ENCODE data around the gene NPR1. TPM values are rescaled to one million over a fixed set of nuclear protein-coding genes. Genes with fewer than 3 reads are reported as not detected.
A peak's percentile ranks its signal among the peaks of the same experiment; 100 is the strongest.

The NPR1 gene
- total and polyA plus RNA-seq, 2 donors (not counting 3 experiments of a cell fraction or from before 2014, with no cell fraction given) = 9.8 to 13.3 TPM

- no peak for TF ChIP-seq JUN (IDR thresholded peaks at IDR 0.05; ENCODE audit: borderline replicate concordance, insufficient read depth, insufficient read length, low read depth)
- TF ChIP-seq CTCF (IDR thresholded peaks at IDR 0.05; ENCODE audit: extremely low read depth in 1 of 2, insufficient read depth in 1 of 2, low read depth in 1 of 2, low read length in 2 of 2) = no peak
- no peak for TF ChIP-seq POLR2A (IDR thresholded peaks at IDR 0.05; ENCODE audit: low read depth, low read length)
- no peak for TF ChIP-seq GATA2 (IDR thresholded peaks at IDR 0.05; ENCODE audit: insufficient read depth, insufficient read length, low read depth, low read length)
- no peak for TF ChIP-seq MYC (IDR thresholded peaks at IDR 0.05; ENCODE audit: low read depth, low read length)
- Histone ChIP-seq H3K9ac (replicated peaks; ENCODE audit: extremely low read depth, insufficient read depth, low read length) (no peak overlapping the region), H3K9me1 (replicated peaks; ENCODE audit: control insufficient read depth, extremely low read depth, insufficient read depth, low read length) (no peaks in the 10 kb centered on the region), H3K9me3 (replicated peaks; ENCODE audit: control insufficient read depth, insufficient read depth, low read length) (no peaks in the 10 kb centered on the region), H3K27ac (ENCODE audit: insufficient read depth, low read depth, low read length) (no peak overlapping the region), H3K79me2 (ENCODE audit: control insufficient read depth, insufficient read depth, low read length) (peaks cover 49% of the 10 kb centered on the region), H3K27me3 (ENCODE audit: control insufficient read depth in 2 of 2, insufficient read depth in 2 of 2, low read length in 2 of 2) (no peaks in the 10 kb centered on the region), H4K20me1 (replicated peaks; ENCODE audit: control insufficient read depth, extremely low read depth, insufficient read depth, low read length) (peaks cover 2% of the 10 kb centered on the region), H3K4me3 (replicated peaks in 1 of 3; ENCODE audit: insufficient read depth in 1 of 3, low read depth in 1 of 3, low read length in 3 of 3) (no peak overlapping the region), H3K4me1 (ENCODE audit: control insufficient read depth, extremely low read depth, insufficient read depth, low read length) (peaks cover 11% of the 10 kb centered on the region), H3K36me3 (ENCODE audit: control insufficient read depth in 2 of 2, extremely low read depth in 1 of 2, insufficient read depth in 2 of 2, low read length in 2 of 2) (peaks cover 17 to 22% of the 10 kb centered on the region in 2 experiments), H2AFZ (ENCODE audit: low read depth, low read length) (no peak overlapping the region), H3K4me2 (ENCODE audit: insufficient read depth, low read length) (no peak overlapping the region)
- POLR2A ChIA-PET = interaction anchor here (0.7 kb wide), 1 partner anchor 27 kb away, joined by 5 read pairs; no protein-coding TSS in a partner anchor
- dilution Hi-C loops (cut with MboI; ENCODE audit: extremely low pct_ligation_motif_present, low sequenced_read_pairs) (no loop called here), intact Hi-C loops (cut with micrococcal nuclease) (no loop called here)
- CTCF ChIA-PET = interaction anchor here (3.0 kb wide), 1 partner anchor 9 kb away, joined by 12 read pairs; the partner anchor contains the start of gene S100A13
- no TSS peak for BruUV-seq (replicated peaks)
- peak; percentile 4 for FAIRE-seq
- no peak for DNase-seq (ENCODE audit: low read depth, low spot score)
These were observed 42.2 kb upstream of the NPR1 start for GRCh38 chr1:153636312-153636711.

DNA sequence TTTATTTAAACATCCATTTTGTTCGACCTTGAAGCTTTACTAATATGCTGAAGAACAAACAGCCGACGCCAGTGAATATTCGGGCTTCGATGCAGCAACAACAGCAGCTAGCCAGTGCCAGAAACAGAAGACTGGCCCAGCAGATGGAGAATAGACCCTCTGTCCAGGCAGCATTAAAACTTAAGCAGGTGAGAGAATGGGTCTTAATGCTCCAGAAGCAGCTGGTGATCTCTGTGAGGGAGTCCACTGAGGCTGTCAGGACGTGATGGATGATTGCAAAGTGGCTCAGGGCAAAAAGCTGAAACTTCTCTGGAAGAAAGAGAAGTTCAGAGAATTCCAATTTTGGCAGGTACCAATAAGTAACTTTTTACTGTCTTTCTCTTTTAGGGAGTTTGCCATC lies 40.2 kb upstream of the NPR1 start:
- no peak for FAIRE-seq
- CTCF ChIA-PET = interaction anchor here (1.2 to 3.0 kb wide), 3 partner anchors 11 to 128 kb away, joined by 6 to 12 read pairs (median 9); partner anchors contain the start of gene S100A13
- Histone ChIP-seq H3K4me2 (ENCODE audit: insufficient read depth, low read length) (no peak overlapping the region), H3K27ac (ENCODE audit: insufficient read depth, low read depth, low read length) (no peak overlapping the region), H3K9me3 (replicated peaks; ENCODE audit: control insufficient read depth, insufficient read depth, low read length) (no peaks in the 10 kb centered on the region), H3K27me3 (ENCODE audit: control insufficient read depth in 2 of 2, insufficient read depth in 2 of 2, low read length in 2 of 2) (no peaks in the 10 kb centered on the region), H3K36me3 (ENCODE audit: control insufficient read depth in 2 of 2, extremely low read depth in 1 of 2, insufficient read depth in 2 of 2, low read length in 2 of 2) (peaks cover 30 to 41% of the 10 kb centered on the region in 2 experiments), H4K20me1 (replicated peaks; ENCODE audit: control insufficient read depth, extremely low read depth, insufficient read depth, low read length) (peaks cover 2% of the 10 kb centered on the region), H3K9ac (replicated peaks; ENCODE audit: extremely low read depth, insufficient read depth, low read length) (no peak overlapping the region), H2AFZ (ENCODE audit: low read depth, low read length) (no peak overlapping the region), H3K79me2 (ENCODE audit: control insufficient read depth, insufficient read depth, low read length) (peaks cover 56% of the 10 kb centered on the region), H3K4me3 (replicated peaks in 1 of 3; ENCODE audit: insufficient read depth in 1 of 3, low read depth in 1 of 3, low read length in 3 of 3) (no peak overlapping the region), H3K9me1 (replicated peaks; ENCODE audit: control insufficient read depth, extremely low read depth, insufficient read depth, low read length) (no peaks in the 10 kb centered on the region), H3K4me1 (ENCODE audit: control insufficient read depth, extremely low read depth, insufficient read depth, low read length) (peaks cover 9% of the 10 kb centered on the region)
- TF ChIP-seq CTCF (IDR thresholded peaks at IDR 0.05; ENCODE audit: extremely low read depth in 1 of 2, insufficient read depth in 1 of 2, low read depth in 1 of 2, low read length in 2 of 2) (no peak), EZH2 (IDR thresholded peaks at IDR 0.05; ENCODE audit: borderline replicate concordance, low read depth, low read length, severe bottlenecking) (no peak), POLR2AphosphoS5 (IDR thresholded peaks at IDR 0.05; ENCODE audit: insufficient read depth, low read depth, low read length) (no peak)
- TF ChIP-seq, protein P1, sequence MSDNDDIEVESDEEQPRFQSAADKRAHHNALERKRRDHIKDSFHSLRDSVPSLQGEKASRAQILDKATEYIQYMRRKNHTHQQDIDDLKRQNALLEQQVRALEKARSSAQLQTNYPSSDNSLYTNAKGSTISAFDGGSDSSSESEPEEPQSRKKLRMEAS (IDR thresholded peaks at IDR 0.05; ENCODE audit: insufficient read depth, insufficient read length) = no peak
- DNase-seq (ENCODE audit: low read depth, low spot score) = no peak
- intact Hi-C loops (cut with micrococcal nuclease) (no loop called here), dilution Hi-C loops (cut with MboI; ENCODE audit: extremely low pct_ligation_motif_present, low sequenced_read_pairs) (no loop called here)
- POLR2A ChIA-PET = interaction anchor here (0.8 to 1.0 kb wide), 3 partner anchors 10 to 15 kb away, joined by 3 to 5 read pairs (median 3); partner anchors contain the start of gene S100A13
- no TSS peak for BruUV-seq (replicated peaks)
